B cell (primary cell): ENCODE results near the gene SFTPB. TPM values are rescaled to one million over a fixed set of nuclear protein-coding genes. Genes with fewer than 3 reads are reported as not detected.

Experiments used
- ATAC-seq: fragments of 200-7000 bp; cut with Tn5 transposase; one replicate; pipeline ENCODE4 v1.10.0; 2021; ENCODE audit warnings: low read depth, mild to moderate bottlenecking, moderate number of reproducible peaks, moderate library complexity
- CTCF ChIA-PET: fragments of 350-600 bp; sonication (Branson Sonifier 250); formaldehyde crosslinking; loops from one replicate; lab custom pipeline; 2021; ENCODE audit warnings: antibody characterized with exemption, inconsistent platforms; lab: Charles Lee
- POLR2A ChIA-PET: fragments of 350-600 bp; sonication (Branson Sonifier 250); formaldehyde crosslinking; loops from one replicate; lab custom pipeline; 2021; ENCODE audit warnings: antibody characterized with exemption; lab: Charles Lee
- DNase-seq: peaks from one replicate; pipeline ENCODE4 v3.0.0; 2013
- H2AFZ ChIP-seq: 2 replicates; pipeline ENCODE4 v1.6.1; 2012; ENCODE audit warnings: mild to moderate bottlenecking, low read depth, low read length; ENCODE audit not compliant: insufficient read depth, poor library complexity, severe bottlenecking
- H3K27ac ChIP-seq, 2 donors: 1 replicate in 1 of 2; 2 replicates in 1 of 2; pipeline ENCODE4 v1.5.1; 2012 to 2013; ENCODE audit warnings: low read length in 2 of 2, mild to moderate bottlenecking in 2 of 2, moderate library complexity in 1 of 2
- H3K27me3 ChIP-seq, 4 experiments: fragments of 200-600 bp in 1 of 4; sonication (generic) in 1 of 4; replicated peaks in 1 of 4; 1 replicate in 2 of 4; 2 replicates in 2 of 4; pipeline versions ENCODE4 v1.6.1 to v1.7.0; 2013 to 2016; ENCODE audit warnings: low read length in 3 of 4, mild to moderate bottlenecking in 2 of 4, mixed read lengths in 1 of 4, moderate library complexity in 1 of 4; ENCODE audit not compliant: insufficient read depth in 4 of 4, control insufficient read depth in 3 of 4; ENCODE audit errors: control extremely low read depth in 1 of 4
- H3K36me3 ChIP-seq, 2 experiments: replicated peaks in 1 of 2; 1 replicate in 1 of 2; 2 replicates in 1 of 2; pipeline versions ENCODE4 v1.6.1 to v1.7.1; 2013; ENCODE audit warnings: low read length in 1 of 2; ENCODE audit not compliant: insufficient read depth in 2 of 2, control insufficient read depth in 1 of 2; ENCODE audit errors: control extremely low read depth in 1 of 2, extremely low read depth in 1 of 2
- H3K4me1 ChIP-seq, 2 donors: fragments of 200-600 bp in 1 of 2; sonication (generic) in 1 of 2; 1 replicate in 1 of 2; 2 replicates in 1 of 2; pipeline versions ENCODE4 v1.5.1 to v1.6.1; 2013 to 2017; ENCODE audit warnings: low read length in 2 of 2; ENCODE audit not compliant: control insufficient read depth in 2 of 2, insufficient read depth in 2 of 2
- H3K4me2 ChIP-seq: replicated peaks from 2 replicates; pipeline ENCODE3; 2012; ENCODE audit warnings: mild to moderate bottlenecking, low read depth, low read length; ENCODE audit not compliant: poor library complexity, severe bottlenecking
- H3K4me3 ChIP-seq, 5 experiments: fragments of 200-600 bp in 1 of 5; sonication (generic) in 1 of 5; 1 replicate in 3 of 5; 2 replicates in 2 of 5; pipeline versions ENCODE4 v1.5.1 to v1.7.0; 2011 to 2016; ENCODE audit warnings: low read length in 4 of 5, mild to moderate bottlenecking in 4 of 5, low read depth in 2 of 5, control low read depth in 1 of 5, moderate library complexity in 1 of 5; ENCODE audit not compliant: insufficient read depth in 1 of 5; ENCODE audit errors: control extremely low read depth in 1 of 5, extremely low read depth in 1 of 5
- H3K79me2 ChIP-seq: fragments of 200-600 bp; sonication (generic); one replicate; pipeline ENCODE4 v1.6.0; 2016; ENCODE audit warnings: low read length; ENCODE audit not compliant: control insufficient read depth, insufficient read depth
- H3K9ac ChIP-seq: fragments of 200-600 bp; sonication (generic); 2 replicates; pipeline ENCODE4 v1.6.1; 2017; ENCODE audit warnings: mild to moderate bottlenecking, low read length, moderate library complexity
- H3K9me3 ChIP-seq, 3 donors: one replicate each; pipeline versions ENCODE4 v1.6.1 to v1.7.1; 2013; ENCODE audit warnings: low read length in 2 of 3; ENCODE audit not compliant: control insufficient read depth in 2 of 3, insufficient read depth in 1 of 3; ENCODE audit errors: control extremely low read depth in 1 of 3
- H4K20me1 ChIP-seq: 2 replicates; pipeline ENCODE4 v1.6.0; 2012; ENCODE audit warnings: mild to moderate bottlenecking, low read length; ENCODE audit not compliant: insufficient read depth, control insufficient read depth, poor library complexity, severe bottlenecking
- H3K27ac Mint-ChIP-seq: one replicate; pipeline ENCODE4 v1.8.0; 2021; ENCODE audit warnings: mixed read lengths
- H3K27me3 Mint-ChIP-seq: one replicate; pipeline ENCODE4 v1.8.0; 2021; ENCODE audit warnings: mixed read lengths
- H3K4me1 Mint-ChIP-seq: one replicate; pipeline ENCODE4 v1.8.0; 2021; ENCODE audit warnings: mixed read lengths
- H3K4me3 Mint-ChIP-seq: one replicate; pipeline ENCODE4 v1.8.0; 2021; ENCODE audit warnings: mixed read lengths
- H3K9me3 Mint-ChIP-seq: one replicate; pipeline ENCODE4 v1.8.0; 2022; ENCODE audit warnings: mixed read lengths; ENCODE audit not compliant: insufficient read depth
- EZH2 ChIP-seq: IDR thresholded peaks from 2 replicates; pipeline ENCODE4 v1.6.1; 2012; ENCODE audit warnings: borderline replicate concordance, low read depth, mild to moderate bottlenecking, moderate library complexity, low read length; ENCODE audit not compliant: insufficient read depth, poor library complexity, severe bottlenecking
- WGBS: methylation state at CpG from one replicate; pipeline ENCODE4 v1.1.5; 2013; ENCODE audit warnings: missing lambda C conversion rate; ENCODE audit not compliant: insufficient coverage; 5-methylcytosine and 5-hydroxymethylcytosine counted together
- intact Hi-C: fragments of 100-400 bp; cut with micrococcal nuclease; formaldehyde crosslinking; loops from one replicate; pipeline ENCODE4 v1.10.0; 2022
- polyA plus RNA-seq: library from polyadenylated mRNA; depleted of rRNA; stranded (reverse); fragments of >200 nt; gene quantifications from 2 replicates; pipeline ENCODE4 v1.2.3, GENCODE V29; 2012
- total RNA-seq, 2 donors: library from RNA; stranded (reverse); fragments of 120-200 nt in 1 of 2; gene quantifications; 1 replicate in 1 of 2; 2 replicates in 1 of 2; pipeline versions ENCODE4 v1.2.3 to v1.2.4, GENCODE V29; 2013 to 2022
- TF ChIP-seq, protein P1 (sequence below): fragments of 200-600 bp; IDR thresholded peaks from one replicate; pipeline ENCODE4 v1.8.0; 2022; ENCODE audit warnings: antibody characterized with exemption, mild to moderate bottlenecking

Gene SFTPB
- total and polyA plus RNA-seq, 2 donors (not counting 1 experiment from before 2014, with no cell fraction given), result not detected

DNA sequence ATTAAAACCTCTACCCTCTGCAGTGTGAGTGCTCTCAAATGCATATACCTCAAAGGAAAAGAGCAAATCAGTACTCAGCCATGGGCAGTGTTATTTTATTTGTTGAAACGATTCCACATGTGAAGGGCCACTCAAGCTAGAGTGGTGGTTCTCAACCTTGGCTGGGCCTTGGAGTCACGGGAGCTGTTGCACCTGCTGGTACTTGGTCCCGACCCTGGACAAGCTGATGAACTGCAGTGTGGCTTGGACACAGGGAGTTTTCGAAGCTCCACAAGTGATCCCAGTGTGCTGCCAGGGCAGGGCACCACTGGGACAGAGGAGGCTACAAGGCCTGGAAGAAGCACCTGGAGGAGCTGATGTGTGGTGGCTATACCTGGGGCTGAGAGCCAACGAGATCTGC is 45.8 kb upstream of the SFTPB start:
- TF ChIP-seq EZH2, result no peak
- TF ChIP-seq, protein P1, sequence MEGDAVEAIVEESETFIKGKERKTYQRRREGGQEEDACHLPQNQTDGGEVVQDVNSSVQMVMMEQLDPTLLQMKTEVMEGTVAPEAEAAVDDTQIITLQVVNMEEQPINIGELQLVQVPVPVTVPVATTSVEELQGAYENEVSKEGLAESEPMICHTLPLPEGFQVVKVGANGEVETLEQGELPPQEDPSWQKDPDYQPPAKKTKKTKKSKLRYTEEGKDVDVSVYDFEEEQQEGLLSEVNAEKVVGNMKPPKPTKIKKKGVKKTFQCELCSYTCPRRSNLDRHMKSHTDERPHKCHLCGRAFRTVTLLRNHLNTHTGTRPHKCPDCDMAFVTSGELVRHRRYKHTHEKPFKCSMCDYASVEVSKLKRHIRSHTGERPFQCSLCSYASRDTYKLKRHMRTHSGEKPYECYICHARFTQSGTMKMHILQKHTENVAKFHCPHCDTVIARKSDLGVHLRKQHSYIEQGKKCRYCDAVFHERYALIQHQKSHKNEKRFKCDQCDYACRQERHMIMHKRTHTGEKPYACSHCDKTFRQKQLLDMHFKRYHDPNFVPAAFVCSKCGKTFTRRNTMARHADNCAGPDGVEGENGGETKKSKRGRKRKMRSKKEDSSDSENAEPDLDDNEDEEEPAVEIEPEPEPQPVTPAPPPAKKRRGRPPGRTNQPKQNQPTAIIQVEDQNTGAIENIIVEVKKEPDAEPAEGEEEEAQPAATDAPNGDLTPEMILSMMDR, result no peak
- H3K4me3 ChIP-seq, result no peak overlapping the region
- no peak overlapping the region for H3K4me3 Mint-ChIP-seq
- intact Hi-C loops, result no loop called here
- no peaks in the 10 kb centered on the region for H3K4me1 ChIP-seq
- H3K27me3 Mint-ChIP-seq, result peaks cover 45% of the 10 kb centered on the region
- no peak for DNase-seq
- WGBS, result 97% methylated on average over 5 of the region's 5 CpGs
- H3K4me2 ChIP-seq, result no peak overlapping the region
- H3K9me3 ChIP-seq, result no peaks in the 10 kb centered on the region
- no peaks in the 10 kb centered on the region for H4K20me1 ChIP-seq
- H3K36me3 ChIP-seq, result no peaks in the 10 kb centered on the region
- H3K9me3 Mint-ChIP-seq, result no peaks in the 10 kb centered on the region
- no peak overlapping the region for H2AFZ ChIP-seq
- ATAC-seq, result no peak
- POLR2A ChIA-PET, result no interaction called here
- H3K9ac ChIP-seq, result no peak overlapping the region
- H3K27ac ChIP-seq, result no peak overlapping the region
- CTCF ChIA-PET, result interaction anchor here (1.0 to 1.4 kb wide), 3 partner anchors 12 to 92 kb away, joined by 3 to 6 read pairs (median 5); no protein-coding TSS in a partner anchor
- no peaks in the 10 kb centered on the region for H3K79me2 ChIP-seq
- H3K27me3 ChIP-seq, result peaks cover 0 to 15% (median 2%) of the 10 kb centered on the region in 4 experiments
- no peaks in the 10 kb centered on the region for H3K4me1 Mint-ChIP-seq
- no peak overlapping the region for H3K27ac Mint-ChIP-seq

GRCh38 chr2:85712849-85713612 is 45.0 kb upstream of the SFTPB start:
- Mint-ChIP-seq H3K9me3 (no peaks in the 10 kb centered on the region), H3K4me3 (no peak overlapping the region), H3K27me3 (peaks cover 45% of the 10 kb centered on the region), H3K4me1 (no peaks in the 10 kb centered on the region), H3K27ac (no peak overlapping the region)
- Histone ChIP-seq H2AFZ (no peak overlapping the region), H3K36me3 (no peaks in the 10 kb centered on the region), H3K9me3 (no peaks in the 10 kb centered on the region), H3K27me3 (peaks cover 0 to 15% (median 2%) of the 10 kb centered on the region in 4 experiments), H3K4me3 (no peak overlapping the region), H3K4me1 (no peaks in the 10 kb centered on the region), H3K27ac (no peak overlapping the region), H3K9ac (no peak overlapping the region), H4K20me1 (no peaks in the 10 kb centered on the region), H3K4me2 (no peak overlapping the region), H3K79me2 (no peaks in the 10 kb centered on the region)
- intact Hi-C loops, result no loop called here
- WGBS, result 84% methylated on average over 5 of the region's 9 CpGs
- no peak for ATAC-seq
- CTCF ChIA-PET, result interaction anchor here (1.0 to 1.7 kb wide), 4 partner anchors 12 to 93 kb away, joined by 3 to 7 read pairs (median 5); no protein-coding TSS in a partner anchor
- POLR2A ChIA-PET, result interaction anchor here (0.6 kb wide), 1 partner anchor 138 kb away, joined by 3 read pairs; no protein-coding TSS in a partner anchor
- no peak for DNase-seq
- TF ChIP-seq, protein P1, result no peak
- no peak for TF ChIP-seq EZH2
